ENCODE measurements around the gene CD44.

The CD44 gene

GRCh38 chr11:35235498-35235897 is 96.5 kb downstream of the CD44 start:
- in situ Hi-C loops (cut with MboI; ENCODE audit: low pct_unique_long_range_greater_than_20kb, low sequenced_read_pairs, unreplicated experiment), result no loop called here
- no peak for TF ChIP-seq CTCF (IDR thresholded peaks at IDR 0.05; ENCODE audit: extremely low read depth, insufficient read depth, missing control alignments)
- DNase-seq (ENCODE audit: low spot score), result no peak

GRCh38 chr11:35235936-35236666 is 97.1 kb downstream of the CD44 start:
- no peak for TF ChIP-seq CTCF (IDR thresholded peaks at IDR 0.05; ENCODE audit: extremely low read depth, insufficient read depth, missing control alignments)
- DNase-seq (ENCODE audit: low spot score), result no peak
- in situ Hi-C loops (cut with MboI; ENCODE audit: low pct_unique_long_range_greater_than_20kb, low sequenced_read_pairs, unreplicated experiment), result no loop called here

- no peak for TF ChIP-seq CTCF (IDR thresholded peaks at IDR 0.05; ENCODE audit: extremely low read depth, insufficient read depth, missing control alignments)
- DNase-seq (ENCODE audit: low spot score), result no peak
- in situ Hi-C loops (cut with MboI; ENCODE audit: low pct_unique_long_range_greater_than_20kb, low sequenced_read_pairs, unreplicated experiment), result no loop called here
Measured at GRCh38 chr11:35236667-35237003, 97.7 kb downstream of the CD44 start.

- DNase-seq (ENCODE audit: low spot score), result no peak
- no peak for TF ChIP-seq CTCF (IDR thresholded peaks at IDR 0.05; ENCODE audit: extremely low read depth, insufficient read depth, missing control alignments)
- in situ Hi-C loops (cut with MboI; ENCODE audit: low pct_unique_long_range_greater_than_20kb, low sequenced_read_pairs, unreplicated experiment), result no loop called here
Measured at GRCh38 chr11:35237351-35237750, 98.4 kb downstream of the CD44 start.

GRCh38 chr11:35237860-35238715 is 99.1 kb downstream of the CD44 start:
- in situ Hi-C loops (cut with MboI; ENCODE audit: low pct_unique_long_range_greater_than_20kb, low sequenced_read_pairs, unreplicated experiment), result no loop called here

GRCh38 chr11:35238882-35239281 is 99.9 kb downstream of the CD44 start:
- TF ChIP-seq CTCF (IDR thresholded peaks at IDR 0.05; ENCODE audit: extremely low read depth, insufficient read depth, missing control alignments), result no peak
- in situ Hi-C loops (cut with MboI; ENCODE audit: low pct_unique_long_range_greater_than_20kb, low sequenced_read_pairs, unreplicated experiment), result no loop called here
- DNase-seq (ENCODE audit: low spot score), result no peak

More at GRCh38 chr11:35237860-35238715, 99.1 kb downstream of the CD44 start:
- peak; percentile 9 for DNase-seq (ENCODE audit: low spot score)
- TF ChIP-seq CTCF (IDR thresholded peaks at IDR 0.05; ENCODE audit: extremely low read depth, insufficient read depth, missing control alignments), result peak; percentile 80
